ENCODE measurements around the gene AUTS2.

Gene AUTS2

GRCh38 chr7:70415179-70415972, 817.1 kb downstream of the AUTS2 start:
- no peak for DNase-seq

- no peak for DNase-seq
Measured at GRCh38 chr7:70416347-70416985, 818.2 kb downstream of the AUTS2 start.

GRCh38 chr7:70416986-70417655, 818.8 kb downstream of the AUTS2 start:
- DNase-seq, result no peak

- no peak for DNase-seq
Measured at GRCh38 chr7:70419526-70420380, 821.5 kb downstream of the AUTS2 start.

- DNase-seq, result no peak
Measured at GRCh38 chr7:70420381-70420662, 822.0 kb downstream of the AUTS2 start.

- DNase-seq, result no peak
Measured at GRCh38 chr7:70421319-70421718, 823.0 kb downstream of the AUTS2 start.

- DNase-seq, result peak; percentile 59
Measured at GRCh38 chr7:70426249-70426880, 828.1 kb downstream of the AUTS2 start.

- DNase-seq, result peak; percentile 99
Measured at GRCh38 chr7:70432567-70433001, 834.3 kb downstream of the AUTS2 start.

GRCh38 chr7:70434376-70434775, 836.1 kb downstream of the AUTS2 start:
- DNase-seq, result no peak

- no peak for DNase-seq
Measured at GRCh38 chr7:70434821-70435220, 836.5 kb downstream of the AUTS2 start.

GRCh38 chr7:70435634-70436033, 837.4 kb downstream of the AUTS2 start:
- no peak for DNase-seq

GRCh38 chr7:70436790-70437350, 838.6 kb downstream of the AUTS2 start:
- DNase-seq, result no peak

GRCh38 chr7:70439651-70440050, 841.4 kb downstream of the AUTS2 start:
- no peak for DNase-seq

- no peak for DNase-seq
Measured at GRCh38 chr7:70446448-70447143, 848.3 kb downstream of the AUTS2 start.

- DNase-seq, result no peak
Measured at GRCh38 chr7:70448312-70448906, 850.1 kb downstream of the AUTS2 start.

- DNase-seq, result no peak
Measured at GRCh38 chr7:70450731-70451130, 852.5 kb downstream of the AUTS2 start.

GRCh38 chr7:70455925-70456324, 857.6 kb downstream of the AUTS2 start:
- DNase-seq, result no peak

GRCh38 chr7:70456719-70457118, 858.4 kb downstream of the AUTS2 start:
- DNase-seq, result no peak

- no peak for DNase-seq
Measured at GRCh38 chr7:70457482-70457881, 859.2 kb downstream of the AUTS2 start.

- no peak for DNase-seq
Measured at GRCh38 chr7:70457883-70458680, 859.8 kb downstream of the AUTS2 start.
